ENCODE measurements around the gene GREB1L. TPM values are rescaled to one million over a fixed set of nuclear protein-coding genes. Genes with fewer than 3 reads are reported as not detected.
"Not testable (repeated sequence)": the region's sequence is repeated elsewhere in the genome, so short reads cannot be mapped to it uniquely, and the experiment has no call there.

Gene GREB1L
- total and polyA plus RNA-seq, 12 donors: 0.39 to 4.9 (median 1.3) TPM

- 84 to 93% (median 88%) methylated on average over 2 of the region's 2 CpGs for WGBS, 4 donors
- no peak for DNase-seq
- Histone ChIP-seq H3K27ac (no peak overlapping the region), H3K4me1 (replicated peaks in 1 of 2) (no peaks in the 10 kb centered on the region), H3K36me3 (replicated peaks in 1 of 2) (no peaks in the 10 kb centered on the region), H3K4me3 (no peak overlapping the region), H3K9me3 (replicated peaks in 1 of 3) (no peaks in the 10 kb centered on the region), H3K27me3 (no peaks in the 10 kb centered on the region)
- intact Hi-C loops (cut with DNase I): no loop called here
- TF ChIP-seq CTCF (IDR thresholded peaks at IDR 0.05): no peak
- TF ChIP-seq POLR2A (IDR thresholded peaks at IDR 0.05): no peak
Observed at GRCh38 chr18:21210784-21211183, 31.2 kb upstream of the GREB1L start.

GRCh38 chr18:21214409-21214808 lies 27.6 kb upstream of the GREB1L start:
- H3K4me3 ChIP-seq; H3K36me3 ChIP-seq (replicated peaks in 1 of 2); DNase-seq; H3K27me3 ChIP-seq; intact Hi-C loops (cut with DNase I); H3K4me1 ChIP-seq (replicated peaks in 1 of 2); H3K9me3 ChIP-seq (replicated peaks in 1 of 3); H3K27ac ChIP-seq: not testable (repeated sequence)
- 89 to 96% (median 91%) methylated on average over 5 of the region's 5 CpGs for WGBS, 4 donors

- TF ChIP-seq POLR2A (IDR thresholded peaks at IDR 0.05) (no peak), CTCF (IDR thresholded peaks at IDR 0.05) (no peak)
- Histone ChIP-seq H3K9me3 (replicated peaks in 1 of 3) (no peaks in the 10 kb centered on the region), H3K4me1 (replicated peaks in 1 of 2) (no peaks in the 10 kb centered on the region), H3K36me3 (replicated peaks in 1 of 2) (no peaks in the 10 kb centered on the region), H3K27me3 (no peaks in the 10 kb centered on the region), H3K27ac (no peak overlapping the region), H3K4me3 (no peak overlapping the region)
- 67 to 79% (median 74%) methylated on average over 6 of the region's 6 CpGs for WGBS, 4 donors
- DNase-seq: no peak
- intact Hi-C loops (cut with DNase I): no loop called here
Observed at GRCh38 chr18:21215490-21215889, 26.5 kb upstream of the GREB1L start.

- no peak for DNase-seq
- H3K4me1 ChIP-seq (replicated peaks in 1 of 2): no peaks in the 10 kb centered on the region
- TF ChIP-seq POLR2A (IDR thresholded peaks at IDR 0.05) (no peak), CTCF (IDR thresholded peaks at IDR 0.05) (no peak)
- intact Hi-C loops (cut with DNase I): no loop called here
- no peak overlapping the region for H3K4me3 ChIP-seq
- no peaks in the 10 kb centered on the region for H3K9me3 ChIP-seq (replicated peaks in 1 of 3)
- WGBS, 4 donors: 60 to 83% (median 76%) methylated on average over 3 of the region's 3 CpGs
- no peaks in the 10 kb centered on the region for H3K36me3 ChIP-seq (replicated peaks in 1 of 2)
- H3K27me3 ChIP-seq: no peaks in the 10 kb centered on the region
- H3K27ac ChIP-seq: no peak overlapping the region
Observed at GRCh38 chr18:21218862-21219261, 23.2 kb upstream of the GREB1L start.

GRCh38 chr18:21230436-21230835 lies 11.6 kb upstream of the GREB1L start:
- Histone ChIP-seq H3K4me1 (replicated peaks in 1 of 2) (no peaks in the 10 kb centered on the region), H3K4me3 (no peak overlapping the region), H3K36me3 (replicated peaks in 1 of 2) (no peaks in the 10 kb centered on the region), H3K27me3 (no peaks in the 10 kb centered on the region), H3K9me3 (replicated peaks in 1 of 3) (no peaks in the 10 kb centered on the region), H3K27ac (no peak overlapping the region)
- 68 to 70% (median 69%) methylated on average over 6 of the region's 6 CpGs for WGBS, 4 donors
- TF ChIP-seq CTCF (IDR thresholded peaks at IDR 0.05) (no peak), POLR2A (IDR thresholded peaks at IDR 0.05) (no peak)
- intact Hi-C loops (cut with DNase I): no loop called here
- DNase-seq: no peak

All from adrenal gland (tissue), 12 donors.